Neural cell (in vitro differentiated cells): ENCODE measurements around the gene VIPAS39.

Experiments used
- EP300 ChIP-seq: fragments of 450-650 bp; conservative IDR thresholded peaks from 2 replicates; pipeline ENCODE4 v1.6.1; 2014; ENCODE audit warnings: antibody characterized with exemption, mild to moderate bottlenecking, moderate library complexity; ENCODE audit not compliant: poor library complexity, severe bottlenecking
- EZH2 ChIP-seq: fragments of 200-600, 300-800 bp; shearing (Covaris generic), sonication (generic); IDR thresholded peaks from 2 replicates; pipeline ENCODE4 v1.6.1; 2014; ENCODE audit warnings: antibody characterized with exemption, low read length, borderline replicate concordance, mild to moderate bottlenecking; ENCODE audit not compliant: insufficient read depth, poor library complexity, severe bottlenecking
- MXI1 ChIP-seq: fragments of 450-650 bp; conservative IDR thresholded peaks from 2 replicates; pipeline ENCODE4 v1.6.1; 2014; ENCODE audit warnings: antibody characterized with exemption, mild to moderate bottlenecking; ENCODE audit not compliant: poor library complexity, severe bottlenecking
- POLR2AphosphoS5 ChIP-seq: IDR thresholded peaks from 2 replicates; pipeline ENCODE4 v1.6.1; 2012
- RAD21 ChIP-seq: fragments of 450-650 bp; conservative IDR thresholded peaks from 2 replicates; pipeline ENCODE4 v1.6.1; 2014; ENCODE audit warnings: antibody characterized with exemption, mild to moderate bottlenecking, moderate library complexity
- TF ChIP-seq, protein P1 (sequence below): fragments of 450-650 bp; IDR thresholded peaks from 2 replicates; pipeline ENCODE4 v1.5.1; 2014; ENCODE audit warnings: antibody characterized with exemption, mild to moderate bottlenecking, moderate library complexity; ENCODE audit not compliant: poor library complexity, severe bottlenecking
- TF ChIP-seq, protein P2 (sequence below): IDR thresholded peaks from 2 replicates; pipeline ENCODE4 v1.6.1; 2012; ENCODE audit warnings: borderline replicate concordance

DNA sequence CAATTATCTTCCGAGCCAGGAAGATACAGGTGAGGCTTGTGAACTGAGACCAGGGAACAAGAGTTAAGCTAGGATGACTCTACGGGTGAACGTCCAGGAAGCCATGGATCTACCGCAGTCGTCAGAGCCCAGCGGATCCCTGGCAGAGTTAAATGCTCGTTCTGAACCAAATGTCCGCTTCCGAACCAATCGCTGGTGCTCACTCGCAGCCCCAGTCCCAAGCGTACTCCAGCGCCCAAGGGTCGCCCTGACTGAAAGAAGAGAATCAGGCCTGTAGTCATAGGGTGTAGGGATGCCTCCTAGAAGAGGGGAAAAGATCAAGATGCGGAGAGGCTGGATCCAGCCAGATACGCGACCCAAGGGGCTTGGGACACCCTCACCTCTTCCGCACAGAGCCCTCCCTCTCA, 283 bp downstream of the VIPAS39 start:
- TF ChIP-seq, protein P1, sequence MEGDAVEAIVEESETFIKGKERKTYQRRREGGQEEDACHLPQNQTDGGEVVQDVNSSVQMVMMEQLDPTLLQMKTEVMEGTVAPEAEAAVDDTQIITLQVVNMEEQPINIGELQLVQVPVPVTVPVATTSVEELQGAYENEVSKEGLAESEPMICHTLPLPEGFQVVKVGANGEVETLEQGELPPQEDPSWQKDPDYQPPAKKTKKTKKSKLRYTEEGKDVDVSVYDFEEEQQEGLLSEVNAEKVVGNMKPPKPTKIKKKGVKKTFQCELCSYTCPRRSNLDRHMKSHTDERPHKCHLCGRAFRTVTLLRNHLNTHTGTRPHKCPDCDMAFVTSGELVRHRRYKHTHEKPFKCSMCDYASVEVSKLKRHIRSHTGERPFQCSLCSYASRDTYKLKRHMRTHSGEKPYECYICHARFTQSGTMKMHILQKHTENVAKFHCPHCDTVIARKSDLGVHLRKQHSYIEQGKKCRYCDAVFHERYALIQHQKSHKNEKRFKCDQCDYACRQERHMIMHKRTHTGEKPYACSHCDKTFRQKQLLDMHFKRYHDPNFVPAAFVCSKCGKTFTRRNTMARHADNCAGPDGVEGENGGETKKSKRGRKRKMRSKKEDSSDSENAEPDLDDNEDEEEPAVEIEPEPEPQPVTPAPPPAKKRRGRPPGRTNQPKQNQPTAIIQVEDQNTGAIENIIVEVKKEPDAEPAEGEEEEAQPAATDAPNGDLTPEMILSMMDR = no peak
- no peak for TF ChIP-seq EP300
- no peak for TF ChIP-seq RAD21
- TF ChIP-seq, protein P2, sequence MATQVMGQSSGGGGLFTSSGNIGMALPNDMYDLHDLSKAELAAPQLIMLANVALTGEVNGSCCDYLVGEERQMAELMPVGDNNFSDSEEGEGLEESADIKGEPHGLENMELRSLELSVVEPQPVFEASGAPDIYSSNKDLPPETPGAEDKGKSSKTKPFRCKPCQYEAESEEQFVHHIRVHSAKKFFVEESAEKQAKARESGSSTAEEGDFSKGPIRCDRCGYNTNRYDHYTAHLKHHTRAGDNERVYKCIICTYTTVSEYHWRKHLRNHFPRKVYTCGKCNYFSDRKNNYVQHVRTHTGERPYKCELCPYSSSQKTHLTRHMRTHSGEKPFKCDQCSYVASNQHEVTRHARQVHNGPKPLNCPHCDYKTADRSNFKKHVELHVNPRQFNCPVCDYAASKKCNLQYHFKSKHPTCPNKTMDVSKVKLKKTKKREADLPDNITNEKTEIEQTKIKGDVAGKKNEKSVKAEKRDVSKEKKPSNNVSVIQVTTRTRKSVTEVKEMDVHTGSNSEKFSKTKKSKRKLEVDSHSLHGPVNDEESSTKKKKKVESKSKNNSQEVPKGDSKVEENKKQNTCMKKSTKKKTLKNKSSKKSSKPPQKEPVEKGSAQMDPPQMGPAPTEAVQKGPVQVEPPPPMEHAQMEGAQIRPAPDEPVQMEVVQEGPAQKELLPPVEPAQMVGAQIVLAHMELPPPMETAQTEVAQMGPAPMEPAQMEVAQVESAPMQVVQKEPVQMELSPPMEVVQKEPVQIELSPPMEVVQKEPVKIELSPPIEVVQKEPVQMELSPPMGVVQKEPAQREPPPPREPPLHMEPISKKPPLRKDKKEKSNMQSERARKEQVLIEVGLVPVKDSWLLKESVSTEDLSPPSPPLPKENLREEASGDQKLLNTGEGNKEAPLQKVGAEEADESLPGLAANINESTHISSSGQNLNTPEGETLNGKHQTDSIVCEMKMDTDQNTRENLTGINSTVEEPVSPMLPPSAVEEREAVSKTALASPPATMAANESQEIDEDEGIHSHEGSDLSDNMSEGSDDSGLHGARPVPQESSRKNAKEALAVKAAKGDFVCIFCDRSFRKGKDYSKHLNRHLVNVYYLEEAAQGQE = no peak
- TF ChIP-seq EZH2 = no peak
- TF ChIP-seq POLR2AphosphoS5 = no peak
- TF ChIP-seq MXI1 = no peak
